K562 (cell line): ENCODE results near the gene MVB12B. TPM values are rescaled to one million over a fixed set of nuclear protein-coding genes. Genes with fewer than 3 reads are reported as not detected.

ENCODE experiments used
- ATAC-seq: fragments of 200-7000 bp; cut with Tn5 transposase; 3 replicates; pipeline ENCODE4 v1.9.1; 2020; ENCODE audit warnings: moderate library complexity
- BruUV-seq: library from RNA; stranded (reverse); fragments of 400-500 nt; replicated peaks from 2 replicates; lab custom pipeline; 2021; lab: Mats Ljungman, UMichigan
- CTCF ChIA-PET: fragments of 300-600 bp; formaldehyde crosslinking; extraction: SDS; loops from one replicate; lab custom pipeline; 2021; ENCODE audit warnings: low intra/inter-chr PET ratio; lab: Yijun Ruan, JAX
- POLR2A ChIA-PET: fragments of 300-600, 350-650 bp; sonication (Branson Sonifier 250); formaldehyde crosslinking; extraction: SDS; loops from one replicate; lab custom pipeline; 2021; ENCODE audit warnings: antibody characterized with exemption, inconsistent platforms; lab: Yijun Ruan, JAX
- DNase-seq, 4 experiments: peaks; one replicate each; pipeline versions ENCODE4 v3.0.0 to v3.0.0-alpha.2; 2011 to 2018; ENCODE audit warnings: low spot score in 3 of 4, mixed read lengths in 3 of 4; ENCODE audit errors: extremely low read depth in 1 of 4
- FAIRE-seq: peaks from 2 replicates; lab custom pipeline; 2011; peaks lifted over from hg19 to GRCh38; lab: Jason Lieb, UNC
- H2AFZ ChIP-seq: 2 replicates; pipeline ENCODE4 v1.6.0; 2011; ENCODE audit warnings: low read depth, low read length, control low read depth, inconsistent platforms
- H3K27ac ChIP-seq: fragments of 200-600 bp; 3 replicates; pipeline ENCODE4 v1.8.0; 2011; ENCODE audit warnings: low read depth, mild to moderate bottlenecking, control low read depth, inconsistent platforms, low read length, moderate library complexity, mixed read lengths; ENCODE audit errors: extremely low read depth
- H3K27me3 ChIP-seq, 2 experiments: fragments of 300-600 bp in 1 of 2; 2 replicates in 1 of 2; 3 replicates in 1 of 2; pipeline versions ENCODE4 v1.6.0 to v1.8.0; 2011; ENCODE audit warnings: inconsistent platforms in 2 of 2, low read length in 2 of 2, mild to moderate bottlenecking in 1 of 2, mixed read lengths in 1 of 2, moderate library complexity in 1 of 2; ENCODE audit not compliant: control insufficient read depth in 2 of 2, insufficient read depth in 2 of 2
- H3K36me3 ChIP-seq: fragments of 300-600 bp; 3 replicates; pipeline ENCODE4 v1.8.0; 2011; ENCODE audit warnings: mild to moderate bottlenecking, low read length, inconsistent platforms; ENCODE audit not compliant: control insufficient read depth, insufficient read depth
- H3K4me1 ChIP-seq, 2 experiments: fragments of 200-600 bp in 1 of 2; replicated peaks in 1 of 2; 2 replicates in 1 of 2; 3 replicates in 1 of 2; pipeline versions ENCODE4 v1.5.1 to v1.8.0; 2011; ENCODE audit warnings: inconsistent platforms in 2 of 2, low read length in 2 of 2, mild to moderate bottlenecking in 1 of 2, mixed read lengths in 1 of 2, moderate library complexity in 1 of 2; ENCODE audit not compliant: control insufficient read depth in 2 of 2, insufficient read depth in 2 of 2
- H3K4me2 ChIP-seq: 2 replicates; pipeline ENCODE4 v1.6.1; 2011; ENCODE audit warnings: low read length, control low read depth, inconsistent platforms, mixed read lengths; ENCODE audit not compliant: insufficient read depth
- H3K4me3 ChIP-seq: fragments of 200-600 bp; sonication (generic), shearing (Covaris generic); 2 replicates; pipeline ENCODE4 v1.5.1; 2016; ENCODE audit warnings: control low read depth, inconsistent platforms
- H3K79me2 ChIP-seq: fragments of 200-600 bp; 3 replicates; pipeline ENCODE4 v1.8.0; 2011; ENCODE audit warnings: low read length, inconsistent platforms; ENCODE audit not compliant: control insufficient read depth, insufficient read depth
- H3K9ac ChIP-seq, 2 experiments: 2 replicates each; pipeline versions ENCODE4 v1.6.0 to v1.6.1; 2011; ENCODE audit warnings: low read depth in 2 of 2, low read length in 2 of 2, control low read depth in 1 of 2, inconsistent platforms in 1 of 2, mild to moderate bottlenecking in 1 of 2, mixed read lengths in 1 of 2; ENCODE audit not compliant: insufficient read depth in 1 of 2
- H3K9me1 ChIP-seq: one replicate; pipeline ENCODE4 v1.6.0; 2011; ENCODE audit warnings: inconsistent platforms, mild to moderate bottlenecking, low read length, moderate library complexity; ENCODE audit not compliant: control insufficient read depth, insufficient read depth
- H3K9me3 ChIP-seq: replicated peaks from 2 replicates; pipeline ENCODE4 v1.5.1; 2011; ENCODE audit warnings: low read depth, low read length, inconsistent platforms; ENCODE audit not compliant: control insufficient read depth, insufficient read depth
- H4K20me1 ChIP-seq: replicated peaks from 2 replicates; pipeline ENCODE4 v1.6.1; 2011; ENCODE audit warnings: low read length, inconsistent platforms, mixed read lengths; ENCODE audit not compliant: control insufficient read depth, insufficient read depth
- ARID3B ChIP-seq: fragments of 250-450 bp; sonication (Bioruptor Pico); IDR thresholded peaks from 2 replicates; pipeline ENCODE4 v1.4.0; 2020; ENCODE audit warnings: borderline replicate concordance
- DDX20 ChIP-seq: fragments of 450-650 bp; IDR thresholded peaks from 2 replicates; pipeline ENCODE4 v1.6.1; 2016; ENCODE audit warnings: missing genetic modification characterization, low read depth, mild to moderate bottlenecking, missing compliant biosample characterization, moderate library complexity
- HLTF ChIP-seq: fragments of 450-650 bp; IDR thresholded peaks from 2 replicates; pipeline ENCODE4 v1.6.1; 2016
- HOXB6 ChIP-seq: fragments of 250-450 bp; sonication (Bioruptor Pico); IDR thresholded peaks from 2 replicates; pipeline ENCODE4 v1.5.1; 2022; ENCODE audit warnings: mild to moderate bottlenecking, borderline replicate concordance
- PHTF2 ChIP-seq: fragments of 250-450 bp; sonication (Bioruptor Pico); IDR thresholded peaks from 2 replicates; pipeline ENCODE4 v1.5.0; 2021; ENCODE audit warnings: mild to moderate bottlenecking
- PML ChIP-seq: IDR thresholded peaks from 2 replicates; pipeline ENCODE4 v1.6.1; 2012; ENCODE audit warnings: low read length, inconsistent platforms
- RFX7 ChIP-seq: fragments of 250-450 bp; sonication (Bioruptor Pico); IDR thresholded peaks from 2 replicates; pipeline ENCODE4 v1.5.1; 2021; ENCODE audit warnings: mild to moderate bottlenecking
- TAF7 ChIP-seq: fragments of 450-650 bp; IDR thresholded peaks from 2 replicates; pipeline ENCODE4 v1.6.1; 2016; ENCODE audit warnings: missing genetic modification characterization, missing compliant biosample characterization
- TBP ChIP-seq: optimal IDR thresholded peaks from 2 replicates; pipeline ENCODE3; 2011; ENCODE audit warnings: low read depth, low read length, improper control_type of control experiment
- TSC22D4 ChIP-seq: fragments of 450-650 bp; IDR thresholded peaks from 2 replicates; pipeline ENCODE4 v1.6.1; 2016; ENCODE audit warnings: missing genetic modification characterization, missing biosample characterization, control low read depth
- U2AF1 ChIP-seq: fragments of 200-400 bp; formaldehyde crosslinking; optimal IDR thresholded peaks from 2 replicates; pipeline ENCODE3; 2017; ENCODE audit warnings: mild to moderate bottlenecking, low read depth, low read length, moderate library complexity
- ZC3H8 ChIP-seq: fragments of 450-650 bp; IDR thresholded peaks from 2 replicates; pipeline ENCODE4 v1.6.1; 2017
- ZFX ChIP-seq: sonication (generic); formaldehyde crosslinking; IDR thresholded peaks from 2 replicates; pipeline ENCODE4 v1.8.0; 2022; ENCODE audit warnings: mild to moderate bottlenecking, missing genetic modification reagents, moderate library complexity
- ZNF766 ChIP-seq: fragments of 200-800 bp; sonication (Bioruptor generic); conservative IDR thresholded peaks from 2 replicates; pipeline ENCODE4 v1.6.1; 2016; ENCODE audit warnings: missing genetic modification characterization, missing compliant biosample characterization
- WGBS: fragments of 100-300 bp; shearing (Covaris generic); methylation state at CpG from one replicate; pipeline ENCODE4 v1.1.6; 2016; ENCODE audit warnings: low coverage, mixed read lengths; ENCODE audit not compliant: insufficient coverage; ENCODE audit errors: missing lambda C conversion rate; 5-methylcytosine and 5-hydroxymethylcytosine counted together
- in situ Hi-C: fragments of 300-500 bp; cut with MboI; formaldehyde crosslinking; loops from 4 replicates; pipeline ENCODE4 v1.15.0; 2018; ENCODE audit warnings: inconsistent platforms, mixed read lengths
- intact Hi-C: fragments of 100-400 bp; cut with micrococcal nuclease; formaldehyde crosslinking; loops from 2 replicates; pipeline ENCODE4 v1.14.2; 2022
- polyA plus RNA-seq, 8 experiments: library from polyadenylated mRNA; depleted of rRNA in 4 of 8; stranded (reverse) in 5 of 8; unstranded in 3 of 8; fragments of >200 nt; fragmentation: Nextera tagmentation in 2 of 8; fragmentation: Illumina TruSeq in 1 of 8; extraction: Ambion mirVana in 2 of 8; extraction: Trizol in 1 of 8; gene quantifications; 2 replicates each; pipeline versions ENCODE4 v1.2.1 to v1.2.3, GENCODE V29; 2011 to 2014; ENCODE audit warnings: inconsistent platforms in 1 of 8, missing spikeins in 1 of 8
- total RNA-seq, 7 experiments: library from RNA; depleted of rRNA in 6 of 7; stranded (reverse); fragments of >200 nt in 6 of 7; fragmentation: Illumina TruSeq in 2 of 7; extraction: Trizol in 2 of 7; gene quantifications; 2 replicates each; pipeline versions ENCODE4 v1.2.1 to v1.2.3, GENCODE V29; 2011 to 2021; ENCODE audit warnings: low replicate concordance in 1 of 7

Gene MVB12B
- total and polyA plus RNA-seq, 9 of the 15 experiments (the other 6 are each of a cell fraction or from before 2014, with no cell fraction given): not detected

GRCh38 chr9:126320158-126320922 lies 6.3 kb upstream of the MVB12B start:
- 5% methylated on average over 4 of the region's 4 CpGs for WGBS
- in situ Hi-C loops: no loop called here
- intact Hi-C loops: no loop called here
- Histone ChIP-seq H3K4me2 (no peak overlapping the region), H3K27ac (no peak overlapping the region), H3K9ac (no peak overlapping the region), H3K4me3 (no peak overlapping the region), H3K9me3 (no peaks in the 10 kb centered on the region), H2AFZ (no peak overlapping the region), H4K20me1 (no peaks in the 10 kb centered on the region), H3K4me1 (no peaks in the 10 kb centered on the region), H3K27me3 (no peaks in the 10 kb centered on the region), H3K79me2 (no peaks in the 10 kb centered on the region), H3K9me1 (no peaks in the 10 kb centered on the region), H3K36me3 (no peaks in the 10 kb centered on the region)
- ChIA-PET POLR2A (no interaction called here), CTCF (no interaction called here)
- FAIRE-seq (no peak), DNase-seq (no peak), ATAC-seq (no peak)
- BruUV-seq: no TSS peak
- TF ChIP-seq HLTF (no peak), ZC3H8 (no peak), PML (no peak), TBP (no peak)

GRCh38 chr9:126321742-126322141 lies 4.9 kb upstream of the MVB12B start:
- H3K4me3 ChIP-seq: no peak overlapping the region
- ChIA-PET CTCF (no interaction called here), POLR2A (no interaction called here)
- H3K9ac ChIP-seq: no peak overlapping the region
- H3K36me3 ChIP-seq: no peaks in the 10 kb centered on the region
- no peak overlapping the region for H3K4me2 ChIP-seq
- no peak for FAIRE-seq
- H3K4me1 ChIP-seq: peaks cover 0 to 4% of the 10 kb centered on the region in 2 experiments; a peak in 2 of 5 replicates
- no peak for ATAC-seq
- no peaks in the 10 kb centered on the region for H3K9me3 ChIP-seq
- no peaks in the 10 kb centered on the region for H3K9me1 ChIP-seq
- DNase-seq: no peak
- H3K27ac ChIP-seq: no peak overlapping the region
- 0% methylated on average over 1 of the region's 1 CpG for WGBS
- no peaks in the 10 kb centered on the region for H4K20me1 ChIP-seq
- H2AFZ ChIP-seq: no peak overlapping the region
- BruUV-seq: no TSS peak
- in situ Hi-C loops: no loop called here
- no peak for TF ChIP-seq ARID3B (CRISPR knock-in tag)
- TF ChIP-seq ZFX (CRISPR knock-in tag): no peak
- TF ChIP-seq HOXB6 (CRISPR knock-in tag): no peak
- no peak for TF ChIP-seq TSC22D4 (tag)
- no peak for TF ChIP-seq ZNF766
- TF ChIP-seq U2AF1: no peak
- no peak for TF ChIP-seq PHTF2 (CRISPR knock-in tag)
- TF ChIP-seq DDX20 (tag): no peak
- TF ChIP-seq RFX7 (CRISPR knock-in tag): no peak
- TF ChIP-seq TAF7 (tag): no peak
- H3K79me2 ChIP-seq: no peaks in the 10 kb centered on the region
- H3K27me3 ChIP-seq: peaks cover 2 to 10% of the 10 kb centered on the region in 2 experiments; a peak in 2 of 5 replicates
- intact Hi-C loops: no loop called here
